K562 (cell line): ENCODE measurements around the gene RACGAP1. TPM values are rescaled to one million over a fixed set of nuclear protein-coding genes. Genes with fewer than 3 reads are reported as not detected.

Experiments
- ATAC-seq: fragments of 200-7000 bp; cut with Tn5 transposase; 3 replicates; pipeline ENCODE4 v1.9.1; 2020; ENCODE audit warnings: moderate library complexity
- BruUV-seq: library from RNA; stranded (reverse); fragments of 400-500 nt; replicated peaks from 2 replicates; lab custom pipeline; 2021; lab: Mats Ljungman, UMichigan
- CTCF ChIA-PET: fragments of 300-600 bp; formaldehyde crosslinking; extraction: SDS; loops from one replicate; lab custom pipeline; 2021; ENCODE audit warnings: low intra/inter-chr PET ratio; lab: Yijun Ruan, JAX
- POLR2A ChIA-PET: fragments of 300-600, 350-650 bp; sonication (Branson Sonifier 250); formaldehyde crosslinking; extraction: SDS; loops from one replicate; lab custom pipeline; 2021; ENCODE audit warnings: antibody characterized with exemption, inconsistent platforms; lab: Yijun Ruan, JAX
- DNase-seq, 4 experiments: peaks; one replicate each; pipeline versions ENCODE4 v3.0.0 to v3.0.0-alpha.2; 2011 to 2018; ENCODE audit warnings: low spot score in 3 of 4, mixed read lengths in 3 of 4; ENCODE audit errors: extremely low read depth in 1 of 4
- FAIRE-seq: peaks from 2 replicates; lab custom pipeline; 2011; peaks lifted over from hg19 to GRCh38; lab: Jason Lieb, UNC
- H2AFZ ChIP-seq: 2 replicates; pipeline ENCODE4 v1.6.0; 2011; ENCODE audit warnings: low read depth, low read length, control low read depth, inconsistent platforms
- H3K27ac ChIP-seq: fragments of 200-600 bp; 3 replicates; pipeline ENCODE4 v1.8.0; 2011; ENCODE audit warnings: low read depth, mild to moderate bottlenecking, control low read depth, inconsistent platforms, low read length, moderate library complexity, mixed read lengths; ENCODE audit errors: extremely low read depth
- H3K27me3 ChIP-seq, 2 experiments: fragments of 300-600 bp in 1 of 2; 2 replicates in 1 of 2; 3 replicates in 1 of 2; pipeline versions ENCODE4 v1.6.0 to v1.8.0; 2011; ENCODE audit warnings: inconsistent platforms in 2 of 2, low read length in 2 of 2, mild to moderate bottlenecking in 1 of 2, mixed read lengths in 1 of 2, moderate library complexity in 1 of 2; ENCODE audit not compliant: control insufficient read depth in 2 of 2, insufficient read depth in 2 of 2
- H3K36me3 ChIP-seq: fragments of 300-600 bp; 3 replicates; pipeline ENCODE4 v1.8.0; 2011; ENCODE audit warnings: mild to moderate bottlenecking, low read length, inconsistent platforms; ENCODE audit not compliant: control insufficient read depth, insufficient read depth
- H3K4me1 ChIP-seq, 2 experiments: fragments of 200-600 bp in 1 of 2; replicated peaks in 1 of 2; 2 replicates in 1 of 2; 3 replicates in 1 of 2; pipeline versions ENCODE4 v1.5.1 to v1.8.0; 2011; ENCODE audit warnings: inconsistent platforms in 2 of 2, low read length in 2 of 2, mild to moderate bottlenecking in 1 of 2, mixed read lengths in 1 of 2, moderate library complexity in 1 of 2; ENCODE audit not compliant: control insufficient read depth in 2 of 2, insufficient read depth in 2 of 2
- H3K4me2 ChIP-seq: 2 replicates; pipeline ENCODE4 v1.6.1; 2011; ENCODE audit warnings: low read length, control low read depth, inconsistent platforms, mixed read lengths; ENCODE audit not compliant: insufficient read depth
- H3K4me3 ChIP-seq: fragments of 200-600 bp; sonication (generic), shearing (Covaris generic); 2 replicates; pipeline ENCODE4 v1.5.1; 2016; ENCODE audit warnings: control low read depth, inconsistent platforms
- H3K79me2 ChIP-seq: fragments of 200-600 bp; 3 replicates; pipeline ENCODE4 v1.8.0; 2011; ENCODE audit warnings: low read length, inconsistent platforms; ENCODE audit not compliant: control insufficient read depth, insufficient read depth
- H3K9ac ChIP-seq, 2 experiments: 2 replicates each; pipeline versions ENCODE4 v1.6.0 to v1.6.1; 2011; ENCODE audit warnings: low read depth in 2 of 2, low read length in 2 of 2, control low read depth in 1 of 2, inconsistent platforms in 1 of 2, mild to moderate bottlenecking in 1 of 2, mixed read lengths in 1 of 2; ENCODE audit not compliant: insufficient read depth in 1 of 2
- H3K9me1 ChIP-seq: one replicate; pipeline ENCODE4 v1.6.0; 2011; ENCODE audit warnings: inconsistent platforms, mild to moderate bottlenecking, low read length, moderate library complexity; ENCODE audit not compliant: control insufficient read depth, insufficient read depth
- H3K9me3 ChIP-seq: replicated peaks from 2 replicates; pipeline ENCODE4 v1.5.1; 2011; ENCODE audit warnings: low read depth, low read length, inconsistent platforms; ENCODE audit not compliant: control insufficient read depth, insufficient read depth
- H4K20me1 ChIP-seq: replicated peaks from 2 replicates; pipeline ENCODE4 v1.6.1; 2011; ENCODE audit warnings: low read length, inconsistent platforms, mixed read lengths; ENCODE audit not compliant: control insufficient read depth, insufficient read depth
- CEBPG ChIP-seq, 3 experiments: fragments of 200-800 bp in 1 of 3; sonication (Bioruptor generic) in 1 of 3; sonication (generic) in 1 of 3; formaldehyde crosslinking in 1 of 3; IDR thresholded peaks in 2 of 3; conservative IDR thresholded peaks in 1 of 3; 2 replicates each; pipeline versions ENCODE4 v1.6.1 to v1.8.0; 2016 to 2022; ENCODE audit warnings: missing compliant biosample characterization in 2 of 3, missing genetic modification characterization in 2 of 3, mild to moderate bottlenecking in 1 of 3, missing genetic modification reagents in 1 of 3
- ESRRA ChIP-seq: fragments of 450-650 bp; IDR thresholded peaks from 2 replicates; pipeline ENCODE4 v1.6.1; 2014; ENCODE audit warnings: low read depth, mild to moderate bottlenecking, moderate library complexity, borderline replicate concordance
- EWSR1 ChIP-seq: fragments of 450-650 bp; IDR thresholded peaks from 2 replicates; pipeline ENCODE4 v1.6.1; 2018; ENCODE audit warnings: borderline replicate concordance, mild to moderate bottlenecking, low read depth, moderate library complexity; ENCODE audit not compliant: partially characterized antibody
- WHSC1 ChIP-seq: IDR thresholded peaks from one replicate; pipeline ENCODE4 v1.6.1; 2012; ENCODE audit warnings: low read length, control low read depth, inconsistent platforms
- ZNF23 ChIP-seq: fragments of 250-450 bp; sonication (Bioruptor Pico); IDR thresholded peaks from 2 replicates; pipeline ENCODE4 v1.4.0; 2020; ENCODE audit warnings: mild to moderate bottlenecking
- ZNF280A ChIP-seq: fragments of 450-650 bp; IDR thresholded peaks from 2 replicates; pipeline ENCODE4 v1.6.1; 2018; ENCODE audit warnings: mild to moderate bottlenecking, low read depth; ENCODE audit not compliant: partially characterized antibody
- ZNF431 ChIP-seq: sonication (generic); formaldehyde crosslinking; IDR thresholded peaks from 2 replicates; pipeline ENCODE4 v1.8.0; 2022; ENCODE audit warnings: mild to moderate bottlenecking, missing genetic modification reagents
- ZNF77 ChIP-seq: fragments of 250-450 bp; sonication (Bioruptor Pico); IDR thresholded peaks from 2 replicates; pipeline ENCODE4 v1.5.0; 2020
- WGBS: fragments of 100-300 bp; shearing (Covaris generic); methylation state at CpG from one replicate; pipeline ENCODE4 v1.1.6; 2016; ENCODE audit warnings: low coverage, mixed read lengths; ENCODE audit not compliant: insufficient coverage; ENCODE audit errors: missing lambda C conversion rate; 5-methylcytosine and 5-hydroxymethylcytosine counted together
- in situ Hi-C: fragments of 300-500 bp; cut with MboI; formaldehyde crosslinking; loops from 4 replicates; pipeline ENCODE4 v1.15.0; 2018; ENCODE audit warnings: inconsistent platforms, mixed read lengths
- intact Hi-C: fragments of 100-400 bp; cut with micrococcal nuclease; formaldehyde crosslinking; loops from 2 replicates; pipeline ENCODE4 v1.14.2; 2022
- polyA plus RNA-seq, 8 experiments: library from polyadenylated mRNA; depleted of rRNA in 4 of 8; stranded (reverse) in 5 of 8; unstranded in 3 of 8; fragments of >200 nt; fragmentation: Nextera tagmentation in 2 of 8; fragmentation: Illumina TruSeq in 1 of 8; extraction: Ambion mirVana in 2 of 8; extraction: Trizol in 1 of 8; gene quantifications; 2 replicates each; pipeline versions ENCODE4 v1.2.1 to v1.2.3, GENCODE V29; 2011 to 2014; ENCODE audit warnings: inconsistent platforms in 1 of 8, missing spikeins in 1 of 8
- total RNA-seq, 7 experiments: library from RNA; depleted of rRNA in 6 of 7; stranded (reverse); fragments of >200 nt in 6 of 7; fragmentation: Illumina TruSeq in 2 of 7; extraction: Trizol in 2 of 7; gene quantifications; 2 replicates each; pipeline versions ENCODE4 v1.2.1 to v1.2.3, GENCODE V29; 2011 to 2021; ENCODE audit warnings: low replicate concordance in 1 of 7
- TF ChIP-seq, protein P1 (sequence below): fragments of 250-450 bp; sonication (Bioruptor Pico); IDR thresholded peaks from 2 replicates; pipeline ENCODE4 v1.5.0; 2021; ENCODE audit warnings: mild to moderate bottlenecking, moderate library complexity
- TF ChIP-seq, protein P2 (sequence below): fragments of 450-650 bp; formaldehyde crosslinking; IDR thresholded peaks from 2 replicates; pipeline ENCODE4 v1.4.0; 2020; ENCODE audit warnings: mild to moderate bottlenecking
- TF ChIP-seq, protein P3 (sequence below): fragments of 250-450 bp; sonication (Bioruptor Pico); IDR thresholded peaks from 2 replicates; pipeline ENCODE4 v1.4.0; 2020; ENCODE audit warnings: mild to moderate bottlenecking, moderate library complexity, borderline replicate concordance

Gene RACGAP1
- total and polyA plus RNA-seq, 9 of the 15 experiments (the other 6 are each of a cell fraction or from before 2014, with no cell fraction given), result 56.4 to 92.9 (median 71.8) TPM

DNA sequence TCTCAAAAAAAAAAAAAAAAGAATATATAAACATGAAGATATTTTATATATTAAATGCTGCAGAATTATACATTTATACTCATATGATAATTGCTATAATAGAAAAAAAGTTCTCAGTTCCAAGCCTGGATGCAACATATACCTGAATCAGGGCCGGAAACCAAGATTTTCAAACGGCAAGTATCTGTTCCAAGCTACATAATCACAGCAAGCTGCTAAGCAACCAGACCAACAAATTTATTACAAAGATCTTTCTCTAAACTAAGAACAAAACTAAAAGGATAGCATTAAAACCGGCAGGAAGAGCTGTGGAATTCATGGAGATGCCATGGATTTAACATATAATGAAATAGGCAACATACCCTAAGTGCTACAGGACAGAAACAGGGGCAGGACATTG is 7.1 kb downstream of the RACGAP1 start:
- Histone ChIP-seq H3K79me2 (peaks cover 87% of the 10 kb centered on the region), H3K9me3 (no peaks in the 10 kb centered on the region), H3K9ac (no peak overlapping the region), H3K27ac (no peak overlapping the region), H3K9me1 (no peaks in the 10 kb centered on the region), H4K20me1 (peaks cover 8% of the 10 kb centered on the region), H3K4me1 (peaks cover 5 to 11% of the 10 kb centered on the region in 2 experiments; a peak in 3 of 5 replicates), H2AFZ (no peak overlapping the region), H3K4me3 (no peak overlapping the region), H3K36me3 (peaks cover 69% of the 10 kb centered on the region), H3K27me3 (no peaks in the 10 kb centered on the region), H3K4me2 (no peak overlapping the region)
- WGBS, result 76% methylated on average over 3 of the region's 3 CpGs
- ATAC-seq (no peak), DNase-seq (no peak), FAIRE-seq (no peak)
- ChIA-PET POLR2A (interaction anchor here (1.0 to 1.8 kb wide), 3 partner anchors 9 to 34 kb away, joined by 5 to 6 read pairs (median 6); no protein-coding TSS in a partner anchor), CTCF (interaction anchor here (0.7 kb wide), 1 partner anchor 50 kb away, joined by 3 read pairs; no protein-coding TSS in a partner anchor)
- no TSS peak for BruUV-seq
- in situ Hi-C loops, result no loop called here
- intact Hi-C loops, result no loop called here
- no peak for TF ChIP-seq CEBPG (CRISPR knock-in tag; IDR thresholded peaks at IDR 0.05)
- TF ChIP-seq CEBPG (tag; conservative IDR thresholded peaks at IDR 0.05 in 1 of 2, IDR thresholded peaks at IDR 0.05 in 1 of 2), result no peak
- TF ChIP-seq ESRRA, result no peak
- TF ChIP-seq, protein P1, sequence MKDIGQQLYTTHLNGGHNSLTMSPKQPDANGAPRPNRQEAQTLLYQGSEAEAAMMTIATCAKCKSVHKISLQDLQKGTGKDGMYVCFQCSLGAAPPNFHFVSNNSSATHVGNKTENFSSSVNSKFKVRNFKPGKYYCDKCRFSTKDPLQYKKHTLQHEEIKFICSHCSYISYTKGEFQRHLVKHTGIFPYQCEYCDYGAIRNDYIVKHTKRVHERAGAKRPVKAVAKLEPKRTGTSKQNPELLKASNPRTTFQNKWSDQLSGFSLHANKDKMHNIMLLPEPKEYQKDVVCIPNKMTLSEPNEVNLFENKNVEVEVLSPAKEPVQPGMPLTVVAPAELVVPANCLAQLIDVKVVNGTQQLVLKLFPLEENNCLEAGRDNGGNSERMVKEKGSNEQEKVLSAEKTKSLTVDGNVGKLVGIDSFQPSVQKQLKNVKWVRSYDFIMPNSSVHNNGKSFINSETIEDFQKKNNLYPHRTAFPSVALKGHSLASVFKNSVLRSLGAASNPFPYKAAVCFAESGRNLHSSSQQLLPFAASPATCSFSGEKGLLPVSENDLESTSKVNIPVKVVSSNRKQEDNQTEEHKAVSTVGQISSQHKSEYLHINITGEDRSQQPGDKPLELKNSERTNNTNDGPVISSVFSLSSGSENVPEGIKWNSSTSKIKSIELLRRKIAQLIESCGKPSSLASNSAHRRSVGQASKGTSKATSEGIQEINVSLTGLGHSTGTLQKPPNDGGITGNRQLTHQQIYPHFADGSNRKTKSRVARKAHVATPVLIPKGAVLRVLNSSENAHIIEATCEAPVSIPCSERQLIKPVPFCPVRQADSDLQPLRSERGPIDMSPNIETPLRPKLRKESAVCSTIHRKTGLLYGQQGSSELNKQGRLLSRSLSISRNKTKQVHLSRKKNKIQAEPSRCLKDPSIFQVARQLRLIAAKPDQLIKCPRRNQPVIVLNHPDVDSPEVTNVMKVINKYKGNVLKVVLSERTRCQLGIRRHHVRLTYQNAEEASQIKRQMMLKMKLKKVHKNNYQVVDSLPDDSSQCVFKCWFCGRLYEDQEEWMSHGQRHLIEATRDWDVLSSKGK, result no peak
- TF ChIP-seq, protein P2, sequence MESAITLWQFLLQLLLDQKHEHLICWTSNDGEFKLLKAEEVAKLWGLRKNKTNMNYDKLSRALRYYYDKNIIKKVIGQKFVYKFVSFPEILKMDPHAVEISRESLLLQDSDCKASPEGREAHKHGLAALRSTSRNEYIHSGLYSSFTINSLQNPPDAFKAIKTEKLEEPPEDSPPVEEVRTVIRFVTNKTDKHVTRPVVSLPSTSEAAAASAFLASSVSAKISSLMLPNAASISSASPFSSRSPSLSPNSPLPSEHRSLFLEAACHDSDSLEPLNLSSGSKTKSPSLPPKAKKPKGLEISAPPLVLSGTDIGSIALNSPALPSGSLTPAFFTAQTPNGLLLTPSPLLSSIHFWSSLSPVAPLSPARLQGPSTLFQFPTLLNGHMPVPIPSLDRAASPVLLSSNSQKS, result no peak
- TF ChIP-seq WHSC1, result no peak
- TF ChIP-seq ZNF23 (CRISPR knock-in tag), result no peak
- TF ChIP-seq ZNF431, result no peak
- TF ChIP-seq ZNF280A, result no peak
- TF ChIP-seq ZNF77 (CRISPR knock-in tag), result no peak
- TF ChIP-seq, protein P3, sequence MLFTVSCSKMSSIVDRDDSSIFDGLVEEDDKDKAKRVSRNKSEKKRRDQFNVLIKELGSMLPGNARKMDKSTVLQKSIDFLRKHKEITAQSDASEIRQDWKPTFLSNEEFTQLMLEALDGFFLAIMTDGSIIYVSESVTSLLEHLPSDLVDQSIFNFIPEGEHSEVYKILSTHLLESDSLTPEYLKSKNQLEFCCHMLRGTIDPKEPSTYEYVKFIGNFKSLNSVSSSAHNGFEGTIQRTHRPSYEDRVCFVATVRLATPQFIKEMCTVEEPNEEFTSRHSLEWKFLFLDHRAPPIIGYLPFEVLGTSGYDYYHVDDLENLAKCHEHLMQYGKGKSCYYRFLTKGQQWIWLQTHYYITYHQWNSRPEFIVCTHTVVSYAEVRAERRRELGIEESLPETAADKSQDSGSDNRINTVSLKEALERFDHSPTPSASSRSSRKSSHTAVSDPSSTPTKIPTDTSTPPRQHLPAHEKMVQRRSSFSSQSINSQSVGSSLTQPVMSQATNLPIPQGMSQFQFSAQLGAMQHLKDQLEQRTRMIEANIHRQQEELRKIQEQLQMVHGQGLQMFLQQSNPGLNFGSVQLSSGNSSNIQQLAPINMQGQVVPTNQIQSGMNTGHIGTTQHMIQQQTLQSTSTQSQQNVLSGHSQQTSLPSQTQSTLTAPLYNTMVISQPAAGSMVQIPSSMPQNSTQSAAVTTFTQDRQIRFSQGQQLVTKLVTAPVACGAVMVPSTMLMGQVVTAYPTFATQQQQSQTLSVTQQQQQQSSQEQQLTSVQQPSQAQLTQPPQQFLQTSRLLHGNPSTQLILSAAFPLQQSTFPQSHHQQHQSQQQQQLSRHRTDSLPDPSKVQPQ (CRISPR knock-in tag), result no peak
- no peak for TF ChIP-seq EWSR1
